ENCODE results near the gene BUD23.
"Not testable (repeated sequence)": the region's sequence is repeated elsewhere in the genome, so short reads cannot be mapped to it uniquely, and the experiment has no call there.

The BUD23 gene

DNA sequence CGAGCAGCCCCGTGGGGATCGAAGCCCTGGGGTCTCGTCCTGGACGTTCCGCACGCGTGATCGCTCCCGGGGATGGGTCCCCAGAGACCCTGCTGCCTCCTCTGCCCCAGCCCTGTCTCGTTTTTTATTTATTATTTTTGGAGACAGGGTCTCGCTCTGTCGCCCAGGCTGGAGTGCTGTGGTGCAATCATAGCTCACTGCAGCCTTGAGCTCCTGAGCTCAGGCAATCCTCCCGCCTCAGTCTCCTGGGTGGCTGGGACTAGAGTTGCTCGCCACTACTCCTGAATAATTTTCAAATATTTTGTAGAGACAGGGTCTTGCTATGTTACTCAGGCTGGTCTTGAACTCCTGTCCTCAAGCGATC, 36.4 kb downstream of the BUD23 start:
- DNase-seq (ENCODE audit: low read depth): no peak

DNA sequence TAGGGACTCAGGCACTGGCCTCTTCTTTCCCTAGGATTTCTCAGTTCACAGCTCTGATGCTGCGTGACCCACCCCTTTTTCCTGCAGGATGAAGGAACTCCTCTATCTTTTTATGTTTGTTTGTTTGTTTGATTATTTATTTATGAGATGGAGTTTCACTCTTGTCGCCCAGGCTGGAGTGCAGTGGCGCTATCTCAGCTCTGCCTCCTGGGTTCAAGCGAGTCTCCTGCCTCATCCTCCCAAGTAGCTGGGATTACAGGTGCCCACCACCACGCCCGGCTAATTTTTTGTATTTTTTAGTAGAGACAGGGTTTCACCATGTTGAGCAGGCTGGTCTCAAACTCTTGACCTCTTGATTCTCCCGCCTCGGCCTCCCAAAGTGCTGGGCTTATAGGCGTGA, 37.0 kb downstream of the BUD23 start:
- not testable (repeated sequence) for DNase-seq (ENCODE audit: low read depth)

- no peak for DNase-seq (ENCODE audit: low read depth)
Observed at GRCh38 chr7:73721377-73721817, 38.0 kb downstream of the BUD23 start.

DNA sequence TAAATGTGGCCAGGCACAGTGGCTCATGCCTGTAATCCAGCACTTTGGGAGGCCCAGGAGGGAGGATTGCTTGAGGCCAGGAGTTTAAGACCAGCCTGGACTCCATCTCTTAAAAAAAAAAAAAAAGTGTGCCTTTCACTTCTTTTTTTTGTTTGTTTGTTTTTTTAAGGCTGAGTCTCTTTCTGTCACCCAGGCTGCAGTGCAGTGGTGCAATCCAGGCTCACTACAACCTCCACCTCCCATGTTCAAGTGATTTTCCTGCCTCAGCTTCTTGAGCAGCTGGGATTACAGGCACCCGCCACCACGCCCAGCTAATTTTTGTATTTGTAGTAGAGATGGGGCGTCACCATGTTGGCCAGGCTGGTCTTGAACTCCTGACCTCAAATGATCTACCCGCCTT, 38.8 kb downstream of the BUD23 start:
- DNase-seq (ENCODE audit: low read depth): not testable (repeated sequence)

- DNase-seq (ENCODE audit: low read depth): no peak
Observed at GRCh38 chr7:73722785-73723184, 39.4 kb downstream of the BUD23 start.

GRCh38 chr7:73723813-73724212, 40.4 kb downstream of the BUD23 start:
- DNase-seq (ENCODE audit: low read depth): no peak

DNA sequence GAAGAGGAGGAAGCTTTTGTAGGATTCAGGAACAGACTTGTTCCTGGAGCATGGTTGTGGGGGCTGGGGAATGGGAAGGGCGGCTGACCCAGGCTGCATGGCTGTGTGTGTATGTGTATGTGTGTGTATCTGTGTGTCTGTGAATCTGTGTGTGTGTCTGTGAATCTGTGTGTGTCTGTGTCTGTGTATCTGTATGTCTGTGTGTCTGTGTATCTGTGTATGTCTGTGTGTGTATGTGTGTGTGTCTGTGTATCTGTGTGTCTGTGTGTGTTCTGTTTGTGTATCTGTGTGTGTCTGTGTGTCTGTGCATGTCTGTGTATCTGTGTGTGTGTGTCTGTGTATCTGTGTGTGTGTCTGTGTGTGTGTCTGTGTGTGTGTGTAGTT, 42.7 kb downstream of the BUD23 start:
- no peak for DNase-seq (ENCODE audit: low read depth)

GRCh38 chr7:73727952-73728351, 44.6 kb downstream of the BUD23 start:
- no peak for DNase-seq (ENCODE audit: low read depth)

DNA sequence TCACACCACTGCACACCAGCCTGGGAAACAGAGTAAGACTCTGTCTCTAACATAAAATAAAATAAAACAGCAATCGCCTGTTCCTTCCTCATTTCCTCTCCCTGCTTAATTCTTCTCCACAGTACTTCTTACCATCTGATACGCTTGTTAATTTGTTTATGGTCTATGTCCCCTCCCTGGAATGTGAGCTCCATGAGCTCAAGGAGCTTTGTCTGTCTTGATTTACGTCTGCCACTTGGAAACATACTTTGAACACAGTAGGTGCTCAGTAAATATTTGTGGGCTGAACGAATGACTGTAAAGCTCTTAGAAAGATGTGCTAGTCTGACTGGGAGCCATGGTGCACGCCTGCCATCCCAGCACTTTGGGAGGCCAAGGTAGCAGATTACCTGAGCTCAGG, 45.2 kb downstream of the BUD23 start:
- DNase-seq (ENCODE audit: low read depth): no peak

GRCh38 chr7:73730485-73730884, 47.1 kb downstream of the BUD23 start:
- DNase-seq (ENCODE audit: low read depth): no peak

DNA sequence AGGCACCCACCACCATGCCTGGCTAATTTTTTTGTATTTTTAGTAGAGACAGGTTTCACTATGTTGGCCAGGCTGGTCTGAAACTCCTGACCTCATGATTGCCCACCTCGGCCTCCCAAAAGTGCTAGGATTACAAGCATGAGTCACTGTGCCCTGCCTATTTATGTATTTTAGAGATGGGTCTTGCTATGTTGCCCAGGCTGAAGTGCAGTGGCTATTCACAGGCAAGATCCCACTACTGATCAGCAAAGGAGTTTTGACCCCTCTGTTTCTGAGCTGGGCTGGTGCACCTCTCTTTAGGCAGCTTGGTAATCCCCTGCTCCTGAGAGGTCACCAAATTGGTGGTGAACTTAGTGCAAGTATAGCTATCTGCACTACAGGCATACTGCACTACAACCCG, 49.0 kb downstream of the BUD23 start:
- DNase-seq (ENCODE audit: low read depth): no peak

DNA sequence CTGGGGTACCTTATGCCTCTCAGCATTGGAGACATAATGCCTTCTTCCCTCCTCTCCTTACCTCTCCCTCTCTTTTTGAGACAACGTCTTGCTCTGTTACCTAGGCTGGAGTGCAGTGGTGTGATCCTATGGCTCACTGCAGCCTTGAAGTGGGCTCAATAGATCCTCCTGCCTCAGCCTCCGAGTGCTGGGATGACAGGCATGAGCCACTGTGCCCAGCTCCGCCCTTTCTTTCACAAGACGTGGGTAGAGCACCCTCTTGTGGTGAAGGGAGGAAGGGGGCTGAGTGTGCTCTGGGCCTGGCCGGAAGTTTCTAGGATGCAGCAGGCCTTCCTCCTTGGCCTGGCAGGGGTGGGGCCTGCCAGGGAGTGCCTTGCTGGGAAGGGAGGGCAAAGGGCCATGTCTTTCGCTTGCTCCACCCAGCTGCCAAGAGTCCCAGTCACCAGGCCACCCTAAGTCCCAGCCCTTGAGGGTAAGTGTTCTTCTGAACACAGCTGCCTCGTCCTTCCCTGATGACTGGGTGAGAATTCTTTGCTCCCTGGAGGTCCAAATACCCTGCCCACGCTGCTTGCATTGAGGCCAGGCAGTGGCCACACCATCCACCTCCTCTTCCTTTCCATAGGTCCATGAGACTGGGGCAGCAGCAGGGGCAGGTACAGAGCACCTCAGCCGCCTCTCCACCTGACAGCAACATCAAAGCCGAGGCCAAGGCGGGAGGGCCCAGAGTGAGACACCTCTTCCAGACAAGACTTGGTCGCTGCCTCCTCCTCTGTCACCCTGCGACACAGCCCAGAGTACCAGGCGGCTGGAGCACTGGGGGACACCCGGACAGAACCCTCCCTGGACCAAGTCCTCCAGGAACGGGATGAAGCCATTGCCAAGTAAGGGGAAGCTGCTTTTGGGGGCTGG, 51.5 kb downstream of the BUD23 start:
- no peak for DNase-seq (ENCODE audit: low read depth)

- no peak for DNase-seq (ENCODE audit: low read depth)
Observed at GRCh38 chr7:73735528-73735905, 52.1 kb downstream of the BUD23 start.

GRCh38 chr7:73736885-73737284, 53.5 kb downstream of the BUD23 start:
- no peak for DNase-seq (ENCODE audit: low read depth)

- no peak for DNase-seq (ENCODE audit: low read depth)
Observed at GRCh38 chr7:73737491-73738219, 54.3 kb downstream of the BUD23 start.

GRCh38 chr7:73738220-73738611, 54.8 kb downstream of the BUD23 start:
- no peak for DNase-seq (ENCODE audit: low read depth)

- DNase-seq (ENCODE audit: low read depth): no peak
Observed at GRCh38 chr7:73738612-73739386, 55.4 kb downstream of the BUD23 start, which contains the start of gene ABHD11. Gene ABHD11, minus strand, starts transcription at chr7:73738802. Its CDS starts 32 bp downstream, at chr7:73738770.

GRCh38 chr7:73739387-73739767, 56.0 kb downstream of the BUD23 start:
- no peak for DNase-seq (ENCODE audit: low read depth)

DNA sequence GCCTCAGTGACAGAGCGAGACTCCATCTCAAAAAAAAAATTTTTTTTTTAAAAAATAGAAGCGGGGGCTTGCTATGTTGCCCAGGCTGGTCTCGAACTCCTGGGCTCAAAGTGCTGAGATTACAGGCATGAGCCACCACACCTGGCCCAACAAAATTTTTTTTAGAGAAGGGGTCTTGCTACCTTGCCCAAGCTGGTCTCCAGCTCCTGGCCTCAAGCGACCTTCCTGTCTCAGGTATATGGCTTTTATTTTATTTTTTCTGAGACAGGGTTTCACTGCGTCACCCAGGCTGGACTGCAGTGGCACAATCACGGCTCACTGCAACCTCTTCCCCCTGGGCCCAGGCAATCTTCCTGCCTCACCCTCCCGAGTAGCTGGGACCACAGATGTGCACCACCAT, 56.8 kb downstream of the BUD23 start:
- DNase-seq (ENCODE audit: low read depth): no peak

DNA sequence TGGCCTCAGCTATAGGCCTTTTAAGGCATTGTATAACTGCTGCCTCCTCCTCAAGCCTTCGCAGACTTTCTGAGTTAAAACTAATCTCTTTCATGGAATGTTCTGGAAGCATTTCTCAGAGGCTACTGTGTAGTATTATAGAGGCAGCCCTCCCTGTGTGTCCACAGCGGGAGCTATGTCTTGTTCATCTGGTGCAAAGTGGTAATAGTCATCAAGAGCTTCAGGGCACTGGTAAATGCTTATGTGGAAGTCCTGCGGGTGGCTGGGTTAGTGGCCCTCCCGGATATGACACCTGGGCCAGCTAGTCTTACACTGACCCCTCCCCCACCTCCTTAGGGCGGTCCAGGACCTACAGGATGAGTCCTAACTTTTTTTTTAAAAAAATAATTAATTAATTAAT, 57.4 kb downstream of the BUD23 start:
- DNase-seq (ENCODE audit: low read depth): no peak

- DNase-seq (ENCODE audit: low read depth): no peak
Observed at GRCh38 chr7:73741600-73741999, 58.2 kb downstream of the BUD23 start.

- no peak for DNase-seq (ENCODE audit: low read depth)
Observed at GRCh38 chr7:73742338-73742752, 58.9 kb downstream of the BUD23 start.

Data from GM04503 (cell line).